Measurements from ENCODE around the gene ALPL. TPM values are rescaled to one million over a fixed set of nuclear protein-coding genes. Genes with fewer than 3 reads are reported as not detected.

ALPL gene
- total and polyA plus RNA-seq, 10 of the 15 experiments (the other 5 are each of a cell fraction or from before 2014, with no cell fraction given) = 0.07 to 0.59 (median 0.31) TPM; not detected in 2

DNA sequence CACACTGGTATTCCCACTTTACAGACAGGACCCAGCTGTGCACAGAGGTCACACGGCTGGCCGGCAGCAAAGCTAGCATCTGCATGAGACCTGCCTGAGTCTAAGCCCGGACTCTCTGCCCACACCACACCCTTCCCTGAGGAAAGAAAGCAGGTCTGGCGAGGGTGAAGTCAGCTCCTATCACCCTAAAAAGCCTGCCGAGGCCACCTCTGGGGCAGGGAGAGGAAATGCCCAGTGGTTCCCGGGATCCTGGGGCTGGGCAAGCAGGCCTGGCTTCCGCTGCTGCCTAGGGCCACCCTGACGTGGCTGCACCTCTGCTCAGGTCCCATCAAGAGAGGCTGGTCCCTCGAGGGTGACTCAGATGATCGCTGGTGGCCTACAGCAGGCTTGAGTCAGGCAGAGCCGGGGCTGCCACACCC, 117.7 kb downstream of the ALPL start:
- 21% methylated on average over 11 of the region's 11 CpGs for WGBS (ENCODE audit: insufficient coverage, insufficient replicate concordance, low lambda C conversion rate, missing lambda C conversion rate)
- Histone ChIP-seq H3K4me3 (no peak overlapping the region), H3K4me1 (ENCODE audit: control insufficient read depth, insufficient read depth, low read length) (no peaks in the 10 kb centered on the region), H3K9ac (ENCODE audit: control insufficient read depth, insufficient read depth, low read length) (no peak overlapping the region), H3K27ac (ENCODE audit: control insufficient read depth, insufficient read depth) (no peak overlapping the region), H3K4me2 (ENCODE audit: control insufficient read depth, insufficient read depth) (no peak overlapping the region), H3K9me3 (replicated peaks; ENCODE audit: control insufficient read depth, insufficient read depth, low read length) (no peaks in the 10 kb centered on the region), H2AFZ (ENCODE audit: control insufficient read depth, low read depth, low read length) (no peak overlapping the region), H3K27me3 (replicated peaks in 1 of 2; ENCODE audit: control insufficient read depth in 2 of 2, insufficient read depth in 2 of 2, low read length in 1 of 2) (peaks cover 0 to 1% of the 10 kb centered on the region in 2 experiments; a peak in 3 of 4 replicates), H4K20me1 (ENCODE audit: control insufficient read depth, insufficient read depth) (no peaks in the 10 kb centered on the region), H3K79me2 (ENCODE audit: control insufficient read depth, insufficient read depth, low read length) (no peaks in the 10 kb centered on the region), H3K36me3 (ENCODE audit: control insufficient read depth in 2 of 2, insufficient read depth in 2 of 2, low read length in 1 of 2) (no peaks in the 10 kb centered on the region)
- ChIA-PET CTCF (no interaction called here), RAD21 (ENCODE audit: unreplicated experiment) (no interaction called here), SMC1A (ENCODE audit: uncharacterized antibody, unreplicated experiment) (no interaction called here), POLR2A (no interaction called here)
- in situ Hi-C loops (cut with MboI) = no loop called here
- intact Hi-C loops (cut with micrococcal nuclease; ENCODE audit: unreplicated experiment) = no loop called here
- DNase-seq (ENCODE audit: low read depth, low spot score) (no peak), FAIRE-seq (no peak), ATAC-seq (no peak)
- no TSS peak for BruUV-seq (replicated peaks)
- TF ChIP-seq, protein P1, sequence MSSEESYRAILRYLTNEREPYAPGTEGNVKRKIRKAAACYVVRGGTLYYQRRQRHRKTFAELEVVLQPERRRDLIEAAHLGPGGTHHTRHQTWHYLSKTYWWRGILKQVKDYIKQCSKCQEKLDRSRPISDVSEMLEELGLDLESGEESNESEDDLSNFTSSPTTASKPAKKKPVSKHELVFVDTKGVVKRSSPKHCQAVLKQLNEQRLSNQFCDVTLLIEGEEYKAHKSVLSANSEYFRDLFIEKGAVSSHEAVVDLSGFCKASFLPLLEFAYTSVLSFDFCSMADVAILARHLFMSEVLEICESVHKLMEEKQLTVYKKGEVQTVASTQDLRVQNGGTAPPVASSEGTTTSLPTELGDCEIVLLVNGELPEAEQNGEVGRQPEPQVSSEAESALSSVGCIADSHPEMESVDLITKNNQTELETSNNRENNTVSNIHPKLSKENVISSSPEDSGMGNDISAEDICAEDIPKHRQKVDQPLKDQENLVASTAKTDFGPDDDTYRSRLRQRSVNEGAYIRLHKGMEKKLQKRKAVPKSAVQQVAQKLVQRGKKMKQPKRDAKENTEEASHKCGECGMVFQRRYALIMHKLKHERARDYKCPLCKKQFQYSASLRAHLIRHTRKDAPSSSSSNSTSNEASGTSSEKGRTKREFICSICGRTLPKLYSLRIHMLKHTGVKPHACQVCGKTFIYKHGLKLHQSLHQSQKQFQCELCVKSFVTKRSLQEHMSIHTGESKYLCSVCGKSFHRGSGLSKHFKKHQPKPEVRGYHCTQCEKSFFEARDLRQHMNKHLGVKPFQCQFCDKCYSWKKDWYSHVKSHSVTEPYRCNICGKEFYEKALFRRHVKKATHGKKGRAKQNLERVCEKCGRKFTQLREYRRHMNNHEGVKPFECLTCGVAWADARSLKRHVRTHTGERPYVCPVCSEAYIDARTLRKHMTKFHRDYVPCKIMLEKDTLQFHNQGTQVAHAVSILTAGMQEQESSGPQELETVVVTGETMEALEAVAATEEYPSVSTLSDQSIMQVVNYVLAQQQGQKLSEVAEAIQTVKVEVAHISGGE (CRISPR knock-in tag; IDR thresholded peaks at IDR 0.05) = no peak
- TF ChIP-seq MTA3 (IDR thresholded peaks at IDR 0.05; ENCODE audit: borderline replicate concordance, low read length) (no peak), RCOR1 (conservative IDR thresholded peaks at IDR 0.05; ENCODE audit: low read depth, low read length) (no peak), GATAD2B (conservative IDR thresholded peaks at IDR 0.05; ENCODE audit: low read depth) (no peak), ZNF274 (IDR thresholded peaks at IDR 0.05; ENCODE audit: insufficient read depth, insufficient read length) (no peak), HDAC2 (IDR thresholded peaks at IDR 0.05) (no peak), CREB1 (IDR thresholded peaks at IDR 0.05; ENCODE audit: low read depth) (no peak), SUZ12 (IDR thresholded peaks at IDR 0.05; ENCODE audit: unreplicated experiment) (no peak), ETV6 (conservative IDR thresholded peaks at IDR 0.05 in 1 of 2, IDR thresholded peaks at IDR 0.05 in 1 of 2; ENCODE audit: borderline replicate concordance in 1 of 2, low read depth in 1 of 2) (no peak), LARP7 (IDR thresholded peaks at IDR 0.05) (no peak), RFX5 (IDR thresholded peaks at IDR 0.05; ENCODE audit: low read depth, low read length) (no peak)
- TF ChIP-seq, protein P2, sequence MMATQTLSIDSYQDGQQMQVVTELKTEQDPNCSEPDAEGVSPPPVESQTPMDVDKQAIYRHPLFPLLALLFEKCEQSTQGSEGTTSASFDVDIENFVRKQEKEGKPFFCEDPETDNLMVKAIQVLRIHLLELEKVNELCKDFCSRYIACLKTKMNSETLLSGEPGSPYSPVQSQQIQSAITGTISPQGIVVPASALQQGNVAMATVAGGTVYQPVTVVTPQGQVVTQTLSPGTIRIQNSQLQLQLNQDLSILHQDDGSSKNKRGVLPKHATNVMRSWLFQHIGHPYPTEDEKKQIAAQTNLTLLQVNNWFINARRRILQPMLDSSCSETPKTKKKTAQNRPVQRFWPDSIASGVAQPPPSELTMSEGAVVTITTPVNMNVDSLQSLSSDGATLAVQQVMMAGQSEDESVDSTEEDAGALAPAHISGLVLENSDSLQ (IDR thresholded peaks at IDR 0.05) = no peak
- TF ChIP-seq, protein P3, sequence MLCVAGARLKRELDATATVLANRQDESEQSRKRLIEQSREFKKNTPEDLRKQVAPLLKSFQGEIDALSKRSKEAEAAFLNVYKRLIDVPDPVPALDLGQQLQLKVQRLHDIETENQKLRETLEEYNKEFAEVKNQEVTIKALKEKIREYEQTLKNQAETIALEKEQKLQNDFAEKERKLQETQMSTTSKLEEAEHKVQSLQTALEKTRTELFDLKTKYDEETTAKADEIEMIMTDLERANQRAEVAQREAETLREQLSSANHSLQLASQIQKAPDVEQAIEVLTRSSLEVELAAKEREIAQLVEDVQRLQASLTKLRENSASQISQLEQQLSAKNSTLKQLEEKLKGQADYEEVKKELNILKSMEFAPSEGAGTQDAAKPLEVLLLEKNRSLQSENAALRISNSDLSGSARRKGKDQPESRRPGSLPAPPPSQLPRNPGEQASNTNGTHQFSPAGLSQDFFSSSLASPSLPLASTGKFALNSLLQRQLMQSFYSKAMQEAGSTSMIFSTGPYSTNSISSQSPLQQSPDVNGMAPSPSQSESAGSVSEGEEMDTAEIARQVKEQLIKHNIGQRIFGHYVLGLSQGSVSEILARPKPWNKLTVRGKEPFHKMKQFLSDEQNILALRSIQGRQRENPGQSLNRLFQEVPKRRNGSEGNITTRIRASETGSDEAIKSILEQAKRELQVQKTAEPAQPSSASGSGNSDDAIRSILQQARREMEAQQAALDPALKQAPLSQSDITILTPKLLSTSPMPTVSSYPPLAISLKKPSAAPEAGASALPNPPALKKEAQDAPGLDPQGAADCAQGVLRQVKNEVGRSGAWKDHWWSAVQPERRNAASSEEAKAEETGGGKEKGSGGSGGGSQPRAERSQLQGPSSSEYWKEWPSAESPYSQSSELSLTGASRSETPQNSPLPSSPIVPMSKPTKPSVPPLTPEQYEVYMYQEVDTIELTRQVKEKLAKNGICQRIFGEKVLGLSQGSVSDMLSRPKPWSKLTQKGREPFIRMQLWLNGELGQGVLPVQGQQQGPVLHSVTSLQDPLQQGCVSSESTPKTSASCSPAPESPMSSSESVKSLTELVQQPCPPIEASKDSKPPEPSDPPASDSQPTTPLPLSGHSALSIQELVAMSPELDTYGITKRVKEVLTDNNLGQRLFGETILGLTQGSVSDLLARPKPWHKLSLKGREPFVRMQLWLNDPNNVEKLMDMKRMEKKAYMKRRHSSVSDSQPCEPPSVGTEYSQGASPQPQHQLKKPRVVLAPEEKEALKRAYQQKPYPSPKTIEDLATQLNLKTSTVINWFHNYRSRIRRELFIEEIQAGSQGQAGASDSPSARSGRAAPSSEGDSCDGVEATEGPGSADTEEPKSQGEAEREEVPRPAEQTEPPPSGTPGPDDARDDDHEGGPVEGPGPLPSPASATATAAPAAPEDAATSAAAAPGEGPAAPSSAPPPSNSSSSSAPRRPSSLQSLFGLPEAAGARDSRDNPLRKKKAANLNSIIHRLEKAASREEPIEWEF (IDR thresholded peaks at IDR 0.05; ENCODE audit: insufficient replicate concordance, low read depth, low read length) = no peak
- TF ChIP-seq, protein P4, sequence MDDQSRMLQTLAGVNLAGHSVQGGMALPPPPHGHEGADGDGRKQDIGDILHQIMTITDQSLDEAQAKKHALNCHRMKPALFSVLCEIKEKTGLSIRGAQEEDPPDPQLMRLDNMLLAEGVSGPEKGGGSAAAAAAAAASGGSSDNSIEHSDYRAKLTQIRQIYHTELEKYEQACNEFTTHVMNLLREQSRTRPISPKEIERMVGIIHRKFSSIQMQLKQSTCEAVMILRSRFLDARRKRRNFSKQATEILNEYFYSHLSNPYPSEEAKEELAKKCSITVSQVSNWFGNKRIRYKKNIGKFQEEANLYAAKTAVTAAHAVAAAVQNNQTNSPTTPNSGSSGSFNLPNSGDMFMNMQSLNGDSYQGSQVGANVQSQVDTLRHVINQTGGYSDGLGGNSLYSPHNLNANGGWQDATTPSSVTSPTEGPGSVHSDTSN (IDR thresholded peaks at IDR 0.05; ENCODE audit: insufficient replicate concordance, low read depth, low read length) = no peak

Measured in GM12878 (cell line).